Liver (tissue), 3 donors: ENCODE data around the gene SLCO4C1.

Experiments used
- TF ChIP-seq, protein P1 (sequence below): IDR thresholded peaks from 2 replicates; pipeline ENCODE4 v1.6.1; 2016; ENCODE audit warnings: antibody characterized with exemption
- TF ChIP-seq, protein P2 (sequence below): fragments of 150-350 bp; IDR thresholded peaks from 2 replicates; pipeline ENCODE4 v1.5.1; 2017; ENCODE audit warnings: improper control_type of control experiment, low read depth, low read length; ENCODE audit not compliant: missing input control
- donor health status: healthy.
- donor health status: healthy.

- TF ChIP-seq, protein P1, sequence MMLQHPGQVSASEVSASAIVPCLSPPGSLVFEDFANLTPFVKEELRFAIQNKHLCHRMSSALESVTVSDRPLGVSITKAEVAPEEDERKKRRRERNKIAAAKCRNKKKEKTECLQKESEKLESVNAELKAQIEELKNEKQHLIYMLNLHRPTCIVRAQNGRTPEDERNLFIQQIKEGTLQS: no peak
- TF ChIP-seq, protein P2, sequence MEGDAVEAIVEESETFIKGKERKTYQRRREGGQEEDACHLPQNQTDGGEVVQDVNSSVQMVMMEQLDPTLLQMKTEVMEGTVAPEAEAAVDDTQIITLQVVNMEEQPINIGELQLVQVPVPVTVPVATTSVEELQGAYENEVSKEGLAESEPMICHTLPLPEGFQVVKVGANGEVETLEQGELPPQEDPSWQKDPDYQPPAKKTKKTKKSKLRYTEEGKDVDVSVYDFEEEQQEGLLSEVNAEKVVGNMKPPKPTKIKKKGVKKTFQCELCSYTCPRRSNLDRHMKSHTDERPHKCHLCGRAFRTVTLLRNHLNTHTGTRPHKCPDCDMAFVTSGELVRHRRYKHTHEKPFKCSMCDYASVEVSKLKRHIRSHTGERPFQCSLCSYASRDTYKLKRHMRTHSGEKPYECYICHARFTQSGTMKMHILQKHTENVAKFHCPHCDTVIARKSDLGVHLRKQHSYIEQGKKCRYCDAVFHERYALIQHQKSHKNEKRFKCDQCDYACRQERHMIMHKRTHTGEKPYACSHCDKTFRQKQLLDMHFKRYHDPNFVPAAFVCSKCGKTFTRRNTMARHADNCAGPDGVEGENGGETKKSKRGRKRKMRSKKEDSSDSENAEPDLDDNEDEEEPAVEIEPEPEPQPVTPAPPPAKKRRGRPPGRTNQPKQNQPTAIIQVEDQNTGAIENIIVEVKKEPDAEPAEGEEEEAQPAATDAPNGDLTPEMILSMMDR: no peak
Observed at GRCh38 chr5:102314328-102314727, 18.2 kb upstream of the SLCO4C1 start.
